ENCODE measurements around the gene GRK5.
A peak's percentile ranks its signal among the peaks of the same experiment; 100 is the strongest.

Gene GRK5

GRCh38 chr10:119283387-119283786 is 76.0 kb downstream of the GRK5 start:
- no peak for TF ChIP-seq POLR2AphosphoS5 (IDR thresholded peaks at IDR 0.05; ENCODE audit: low read depth, low read length)
- TF ChIP-seq TAF1 (IDR thresholded peaks at IDR 0.05; ENCODE audit: borderline replicate concordance, low read depth, low read length), result no peak
- no peak for TF ChIP-seq POLR2A (IDR thresholded peaks at IDR 0.05; ENCODE audit: low read depth, low read length)

GRCh38 chr10:119283818-119284217 is 76.4 kb downstream of the GRK5 start:
- FAIRE-seq (peak; percentile 91), DNase-seq (ENCODE audit: insufficient read length) (no peak)
- TF ChIP-seq POLR2A (IDR thresholded peaks at IDR 0.05; ENCODE audit: low read depth, low read length) (no peak), POLR2AphosphoS5 (IDR thresholded peaks at IDR 0.05; ENCODE audit: low read depth, low read length) (no peak), TAF1 (IDR thresholded peaks at IDR 0.05; ENCODE audit: borderline replicate concordance, low read depth, low read length) (no peak)

More at GRCh38 chr10:119283387-119283786, 76.0 kb downstream of the GRK5 start:
- DNase-seq (ENCODE audit: insufficient read length) (no peak), FAIRE-seq (no peak)

- TF ChIP-seq TAF1 (IDR thresholded peaks at IDR 0.05; ENCODE audit: borderline replicate concordance, low read depth, low read length) (no peak), POLR2A (IDR thresholded peaks at IDR 0.05; ENCODE audit: low read depth, low read length) (no peak), POLR2AphosphoS5 (IDR thresholded peaks at IDR 0.05; ENCODE audit: low read depth, low read length) (no peak)
- DNase-seq (ENCODE audit: insufficient read length), result no peak
Observed at GRCh38 chr10:119284679-119285096, 77.3 kb downstream of the GRK5 start.

GRCh38 chr10:119285495-119286267 is 78.3 kb downstream of the GRK5 start:
- TF ChIP-seq TAF1 (IDR thresholded peaks at IDR 0.05; ENCODE audit: borderline replicate concordance, low read depth, low read length) (no peak), POLR2A (IDR thresholded peaks at IDR 0.05; ENCODE audit: low read depth, low read length) (no peak), POLR2AphosphoS5 (IDR thresholded peaks at IDR 0.05; ENCODE audit: low read depth, low read length) (no peak)
- no peak for DNase-seq (ENCODE audit: insufficient read length)
- FAIRE-seq, result peak; percentile 33

More at GRCh38 chr10:119284679-119285096, 77.3 kb downstream of the GRK5 start:
- FAIRE-seq, result no peak

- no peak for TF ChIP-seq POLR2AphosphoS5 (IDR thresholded peaks at IDR 0.05; ENCODE audit: low read depth, low read length)
- no peak for TF ChIP-seq TAF1 (IDR thresholded peaks at IDR 0.05; ENCODE audit: borderline replicate concordance, low read depth, low read length)
- TF ChIP-seq POLR2A (IDR thresholded peaks at IDR 0.05; ENCODE audit: low read depth, low read length), result no peak
- no peak for FAIRE-seq
- DNase-seq (ENCODE audit: insufficient read length), result no peak
Observed at GRCh38 chr10:119286516-119286915, 79.1 kb downstream of the GRK5 start.

- no peak for TF ChIP-seq POLR2A (IDR thresholded peaks at IDR 0.05; ENCODE audit: low read depth, low read length)
- no peak for TF ChIP-seq TAF1 (IDR thresholded peaks at IDR 0.05; ENCODE audit: borderline replicate concordance, low read depth, low read length)
- TF ChIP-seq POLR2AphosphoS5 (IDR thresholded peaks at IDR 0.05; ENCODE audit: low read depth, low read length), result no peak
- DNase-seq (ENCODE audit: insufficient read length) (no peak), FAIRE-seq (no peak)
Observed at GRCh38 chr10:119286983-119287633, 79.7 kb downstream of the GRK5 start.

- FAIRE-seq, result no peak
- DNase-seq (ENCODE audit: insufficient read length), result no peak
- TF ChIP-seq TAF1 (IDR thresholded peaks at IDR 0.05; ENCODE audit: borderline replicate concordance, low read depth, low read length) (no peak), POLR2A (IDR thresholded peaks at IDR 0.05; ENCODE audit: low read depth, low read length) (no peak), POLR2AphosphoS5 (IDR thresholded peaks at IDR 0.05; ENCODE audit: low read depth, low read length) (no peak)
Observed at GRCh38 chr10:119288574-119289001, 81.2 kb downstream of the GRK5 start.

GRCh38 chr10:119289227-119289920 is 82.0 kb downstream of the GRK5 start:
- DNase-seq (ENCODE audit: insufficient read length) (no peak), FAIRE-seq (no peak)
- TF ChIP-seq POLR2AphosphoS5 (IDR thresholded peaks at IDR 0.05; ENCODE audit: low read depth, low read length), result no peak
- TF ChIP-seq POLR2A (IDR thresholded peaks at IDR 0.05; ENCODE audit: low read depth, low read length), result no peak
- no peak for TF ChIP-seq TAF1 (IDR thresholded peaks at IDR 0.05; ENCODE audit: borderline replicate concordance, low read depth, low read length)

- FAIRE-seq (no peak), DNase-seq (ENCODE audit: insufficient read length) (no peak)
- no peak for TF ChIP-seq POLR2A (IDR thresholded peaks at IDR 0.05; ENCODE audit: low read depth, low read length)
- no peak for TF ChIP-seq POLR2AphosphoS5 (IDR thresholded peaks at IDR 0.05; ENCODE audit: low read depth, low read length)
- no peak for TF ChIP-seq TAF1 (IDR thresholded peaks at IDR 0.05; ENCODE audit: borderline replicate concordance, low read depth, low read length)
Observed at GRCh38 chr10:119290301-119291048, 83.1 kb downstream of the GRK5 start.

GRCh38 chr10:119291223-119291900 is 84.0 kb downstream of the GRK5 start:
- FAIRE-seq, result no peak
- DNase-seq (ENCODE audit: insufficient read length), result no peak
- TF ChIP-seq TAF1 (IDR thresholded peaks at IDR 0.05; ENCODE audit: borderline replicate concordance, low read depth, low read length) (no peak), POLR2A (IDR thresholded peaks at IDR 0.05; ENCODE audit: low read depth, low read length) (no peak), POLR2AphosphoS5 (IDR thresholded peaks at IDR 0.05; ENCODE audit: low read depth, low read length) (no peak)

Data from GM12892 (cell line).